ENCODE results near the gene EIF3I. TPM values are rescaled to one million over a fixed set of nuclear protein-coding genes. Genes with fewer than 3 reads are reported as not detected.
A peak's percentile ranks its signal among the peaks of the same experiment; 100 is the strongest.

Gene EIF3I
- total and polyA plus RNA-seq, 2 of the 8 experiments (the other 6 are each of a cell fraction or from before 2014, with no cell fraction given): 247 to 346 TPM

GRCh38 chr1:32195972-32196823 lies 26.0 kb upstream of the EIF3I start:
- no peak overlapping the region for H4K5ac ChIP-seq (ENCODE audit: insufficient read length, low read depth, low read length)
- H3K18ac ChIP-seq (ENCODE audit: extremely low read depth, low read length): no peak overlapping the region
- no peak overlapping the region for H3K4me3 ChIP-seq (ENCODE audit: extremely low read depth in 1 of 4, insufficient read depth in 2 of 4, low read depth in 3 of 4, low read length in 4 of 4)
- ChIA-PET CTCF (ENCODE audit: partially characterized antibody) (interaction anchor here (0.6 to 2.4 kb wide), 3 partner anchors 11 to 156 kb away, joined by 3 to 16 read pairs (median 3); no protein-coding TSS in a partner anchor), POLR2A (ENCODE audit: partially characterized antibody) (interaction anchor here (0.9 to 21.3 kb wide), 9 partner anchors 12 to 166 kb away, joined by 3 to 332 read pairs (median 5); partner anchors contain the start of genes DCDC2B, FAM229A, IQCC and MARCKSL1)
- H2BK12ac ChIP-seq (ENCODE audit: low read depth, low read length): no peak overlapping the region
- 0 out of 2 replicates have a peak, but pooled peaks cover 3% of the 10 kb centered on the region for H3K79me1 ChIP-seq (ENCODE audit: low read depth, low read length)
- H3K9ac ChIP-seq (replicated peaks in 1 of 4; ENCODE audit: extremely low read depth in 1 of 4, low read depth in 3 of 4, low read length in 3 of 4): no peak overlapping the region
- no peaks in the 10 kb centered on the region for H3K27me3 ChIP-seq (replicated peaks in 1 of 4; ENCODE audit: control insufficient read depth in 3 of 4, extremely low read depth in 1 of 4, insufficient read depth in 3 of 4, low read length in 3 of 4)
- no peak for TF ChIP-seq KDM5A (IDR thresholded peaks at IDR 0.05; ENCODE audit: low read length)
- TF ChIP-seq POLR2A (IDR thresholded peaks at IDR 0.05; ENCODE audit: control extremely low read depth in 1 of 2, low read depth in 2 of 2, low read length in 2 of 2): 0 out of 3 replicates have a peak, but pooled peaks of 1 of the 2 experiments have one; percentile 8
- H2BK5ac ChIP-seq (ENCODE audit: low read depth, low read length): no peak overlapping the region
- no peak overlapping the region for H4K8ac ChIP-seq (ENCODE audit: extremely low read depth, insufficient read depth, low read length)
- H2BK15ac ChIP-seq (ENCODE audit: low read length): no peak overlapping the region
- no peak overlapping the region for H4K91ac ChIP-seq (replicated peaks; ENCODE audit: insufficient read length, low read length)
- peaks cover 10 to 18% (median 12%) of the 10 kb centered on the region in 4 experiments for H3K4me1 ChIP-seq (replicated peaks in 1 of 4; ENCODE audit: control insufficient read depth in 3 of 4, insufficient read depth in 4 of 4, low read length in 3 of 4)
- H3K4ac ChIP-seq (replicated peaks; ENCODE audit: insufficient read length, low read depth, low read length): no peak overlapping the region
- H3K79me2 ChIP-seq (ENCODE audit: control insufficient read depth in 1 of 2, insufficient read depth in 2 of 2, low read length in 2 of 2): no peaks in the 10 kb centered on the region
- H2BK120ac ChIP-seq (replicated peaks; ENCODE audit: low read depth, low read length): no peak overlapping the region
- H3K36me3 ChIP-seq (ENCODE audit: control insufficient read depth in 2 of 4, insufficient read depth in 4 of 4, low read length in 3 of 4): peaks cover 41 to 65% (median 55%) of the 10 kb centered on the region in 4 experiments; a peak in 7 of 8 replicates
- no peaks in the 10 kb centered on the region for H3K9me3 ChIP-seq (ENCODE audit: insufficient read depth in 2 of 2, low read depth in 1 of 2, low read length in 1 of 2)
- H3K27ac ChIP-seq (ENCODE audit: low read depth, low read length): no peak overlapping the region
- no peak overlapping the region for H3K23ac ChIP-seq (ENCODE audit: insufficient read length)
- DNase-seq (ENCODE audit: low read depth in 1 of 2, low spot score in 2 of 2) (no peak), FAIRE-seq (no peak)
- H3K14ac ChIP-seq (ENCODE audit: insufficient read length): no peak overlapping the region
- H2BK20ac ChIP-seq (ENCODE audit: low read length): no peak overlapping the region
- H2AK5ac ChIP-seq (ENCODE audit: low read depth, low read length): no peak overlapping the region
- H3K56ac ChIP-seq (replicated peaks; ENCODE audit: insufficient read length, low read depth, low read length): no peak overlapping the region
- H3K23me2 ChIP-seq (ENCODE audit: low read depth, low read length): peaks cover 7% of the 10 kb centered on the region; the same call in 1 of the 2 replicates
- no peak overlapping the region for H3K4me2 ChIP-seq (ENCODE audit: insufficient read depth in 1 of 2, low read depth in 2 of 2, low read length in 2 of 2)
- H4K20me1 ChIP-seq (replicated peaks in 1 of 2; ENCODE audit: control insufficient read depth in 1 of 2, insufficient read depth in 2 of 2, low read length in 2 of 2): peaks cover 10 to 12% of the 10 kb centered on the region in 2 experiments
- no peak overlapping the region for H2AFZ ChIP-seq (ENCODE audit: low read length)
